H9 (cell line): ENCODE results near the gene MLLT3. TPM values are rescaled to one million over a fixed set of nuclear protein-coding genes. Genes with fewer than 3 reads are reported as not detected.

Experiments
- DNase-seq: peaks from one replicate; pipeline ENCODE4 v3.0.0-alpha.2; 2017
- H2AFZ ChIP-seq: one replicate; pipeline ENCODE4 v1.6.1; 2013; ENCODE audit warnings: mild to moderate bottlenecking, low read length, control low read depth, moderate library complexity
- H2AK5ac ChIP-seq: 2 replicates; pipeline ENCODE4 v1.6.1; 2013; ENCODE audit warnings: low read length, control low read depth, mixed read lengths; ENCODE audit not compliant: insufficient read length
- H2BK120ac ChIP-seq: one replicate; pipeline ENCODE4 v1.6.1; 2013; ENCODE audit warnings: low read depth, mild to moderate bottlenecking, low read length, control low read depth, inconsistent platforms; ENCODE audit not compliant: poor library complexity, severe bottlenecking
- H2BK12ac ChIP-seq: 2 replicates; pipeline ENCODE4 v1.6.1; 2013; ENCODE audit warnings: low read length, control low read depth, mixed read lengths, low read depth; ENCODE audit not compliant: insufficient read length
- H2BK15ac ChIP-seq: 2 replicates; pipeline ENCODE4 v1.6.1; 2013; ENCODE audit warnings: low read depth, low read length, control low read depth
- H2BK20ac ChIP-seq: one replicate; pipeline ENCODE4 v1.6.1; 2013; ENCODE audit warnings: low read depth, mild to moderate bottlenecking, low read length, control low read depth, inconsistent platforms; ENCODE audit not compliant: poor library complexity, severe bottlenecking
- H2BK5ac ChIP-seq: 2 replicates; pipeline ENCODE4 v1.6.1; 2013; ENCODE audit warnings: low read length, control low read depth, mixed read lengths; ENCODE audit not compliant: insufficient read length
- H3K14ac ChIP-seq: 2 replicates; pipeline ENCODE4 v1.6.1; 2013; ENCODE audit warnings: low read length, control low read depth; ENCODE audit not compliant: insufficient read depth
- H3K18ac ChIP-seq: 2 replicates; pipeline ENCODE4 v1.6.1; 2013; ENCODE audit warnings: low read depth, mild to moderate bottlenecking, mixed read lengths, low read length, control low read depth; ENCODE audit not compliant: insufficient read length
- H3K23ac ChIP-seq: 2 replicates; pipeline ENCODE4 v1.6.1; 2013; ENCODE audit warnings: low read length, control low read depth, mixed read lengths, low read depth; ENCODE audit not compliant: insufficient read length
- H3K23me2 ChIP-seq: 2 replicates; pipeline ENCODE4 v1.6.1; 2013; ENCODE audit warnings: low read depth, mild to moderate bottlenecking, mixed read lengths, low read length, control low read depth; ENCODE audit not compliant: insufficient read length, poor library complexity, severe bottlenecking
- H3K27ac ChIP-seq: 2 replicates; pipeline ENCODE4 v1.5.1; 2013; ENCODE audit warnings: low read length, control low read depth, mixed read lengths, low read depth; ENCODE audit not compliant: insufficient read length
- H3K27me3 ChIP-seq: 2 replicates; pipeline ENCODE4 v1.6.1; 2013; ENCODE audit warnings: low read length, control low read depth, inconsistent platforms; ENCODE audit not compliant: insufficient read depth
- H3K4ac ChIP-seq: 2 replicates; pipeline ENCODE4 v1.6.1; 2013; ENCODE audit warnings: low read depth, mild to moderate bottlenecking, control low read depth, inconsistent platforms, low read length, moderate library complexity
- H3K4me1 ChIP-seq: 2 replicates; pipeline ENCODE4 v1.6.1; 2013; ENCODE audit warnings: low read length, control low read depth, inconsistent platforms; ENCODE audit not compliant: insufficient read depth
- H3K4me2 ChIP-seq: 2 replicates; pipeline ENCODE4 v1.6.1; 2013; ENCODE audit warnings: low read length, control low read depth, mixed read lengths; ENCODE audit not compliant: insufficient read length, insufficient read depth
- H3K56ac ChIP-seq: 2 replicates; pipeline ENCODE4 v1.6.1; 2013; ENCODE audit warnings: low read depth, mild to moderate bottlenecking, mixed read lengths, low read length, control low read depth; ENCODE audit not compliant: insufficient read length
- H3K79me1 ChIP-seq: 2 replicates; pipeline ENCODE4 v1.6.1; 2013; ENCODE audit warnings: low read depth, mild to moderate bottlenecking, moderate library complexity, low read length, control low read depth, inconsistent platforms; ENCODE audit not compliant: insufficient read depth, poor library complexity, severe bottlenecking
- H3K79me2 ChIP-seq: 2 replicates; pipeline ENCODE4 v1.6.1; 2013; ENCODE audit warnings: low read length, control low read depth, inconsistent platforms; ENCODE audit not compliant: insufficient read depth
- H3K9ac ChIP-seq: 2 replicates; pipeline ENCODE4 v1.6.1; 2013; ENCODE audit warnings: low read length, control low read depth, mixed read lengths; ENCODE audit not compliant: insufficient read length; ENCODE audit errors: extremely low read depth
- H3K9me3 ChIP-seq: one replicate; pipeline ENCODE4 v1.6.1; 2013; ENCODE audit warnings: low read depth, low read length, inconsistent platforms; ENCODE audit not compliant: control insufficient read depth
- H3T11ph ChIP-seq: one replicate; pipeline ENCODE4 v1.6.1; 2013; ENCODE audit warnings: mild to moderate bottlenecking, low read length, control low read depth, inconsistent platforms
- H4K20me1 ChIP-seq: one replicate; pipeline ENCODE4 v1.6.1; 2013; ENCODE audit not compliant: control insufficient read depth, insufficient read length, insufficient read depth
- H4K5ac ChIP-seq: 2 replicates; pipeline ENCODE4 v1.6.1; 2013; ENCODE audit warnings: low read depth, mild to moderate bottlenecking, mixed read lengths, low read length, control low read depth; ENCODE audit not compliant: insufficient read length
- H4K8ac ChIP-seq: replicated peaks from 2 replicates; pipeline ENCODE4 v1.6.1; 2013; ENCODE audit warnings: low read length, control low read depth, mixed read lengths, low read depth; ENCODE audit not compliant: insufficient read length
- H4K91ac ChIP-seq: 2 replicates; pipeline ENCODE4 v1.6.1; 2013; ENCODE audit warnings: low read depth, mild to moderate bottlenecking, moderate library complexity, mixed read lengths, low read length, control low read depth; ENCODE audit not compliant: insufficient read length
- H3K27ac Mint-ChIP-seq, 3 experiments: 2 replicates in 2 of 3; 3 replicates in 1 of 3; pipeline ENCODE4 v1.8.0; 2020 to 2021; ENCODE audit warnings: mixed read lengths in 3 of 3, mild to moderate bottlenecking in 1 of 3, moderate library complexity in 1 of 3
- H3K27me3 Mint-ChIP-seq: 2 replicates; pipeline ENCODE4 v1.8.0; 2021; ENCODE audit warnings: low read depth, mild to moderate bottlenecking, moderate library complexity, mixed read lengths
- H3K36me3 Mint-ChIP-seq, 3 experiments: 2 replicates in 2 of 3; 3 replicates in 1 of 3; pipeline ENCODE4 v1.8.0; 2020 to 2021; ENCODE audit warnings: low read depth in 3 of 3, mixed read lengths in 3 of 3; ENCODE audit not compliant: insufficient read depth in 1 of 3
- H3K4me1 Mint-ChIP-seq, 2 experiments: 2 replicates each; pipeline ENCODE4 v1.8.0; 2020; ENCODE audit warnings: mixed read lengths in 2 of 2
- H3K4me3 Mint-ChIP-seq, 2 experiments: 2 replicates in 1 of 2; 3 replicates in 1 of 2; pipeline ENCODE4 v1.8.0; 2020 to 2021; ENCODE audit warnings: mild to moderate bottlenecking in 2 of 2, mixed read lengths in 2 of 2, moderate library complexity in 1 of 2
- H3K9me3 Mint-ChIP-seq, 2 experiments: 2 replicates in 1 of 2; 3 replicates in 1 of 2; pipeline ENCODE4 v1.8.0; 2020; ENCODE audit warnings: mild to moderate bottlenecking in 2 of 2, mixed read lengths in 2 of 2, moderate library complexity in 1 of 2
- WGBS: extraction: QIAGEN DNeasy Blood & Tissue Kit; methylation state at CpG from one replicate; pipeline ENCODE4 v1.1.7; 2013; ENCODE audit warnings: missing lambda C conversion rate, low lambda C conversion rate, mixed read lengths; ENCODE audit not compliant: insufficient read length; ENCODE audit errors: extremely low coverage; 5-methylcytosine and 5-hydroxymethylcytosine counted together
- total RNA-seq: library from RNA; stranded (reverse); gene quantifications from 2 replicates; pipeline ENCODE4 v1.2.1, GENCODE V29; 2021
- TF ChIP-seq, protein P1 (sequence below): fragments of 200-600 bp; sonication (generic); conservative IDR thresholded peaks from 3 replicates; pipeline ENCODE4 v1.8.0; 2021; ENCODE audit warnings: antibody characterized with exemption, mild to moderate bottlenecking

MLLT3 gene
- total RNA-seq, 1 experiment from 2014 or later, result 3.9 TPM

GRCh38 chr9:20488691-20489090 lies 133.6 kb downstream of the MLLT3 start:
- Histone ChIP-seq H3K23ac (no peak overlapping the region), H2BK5ac (no peak overlapping the region), H2BK12ac (no peak overlapping the region), H4K20me1 (no peaks in the 10 kb centered on the region), H3K4ac (no peak overlapping the region), H3K9me3 (no peaks in the 10 kb centered on the region), H3K4me1 (no peaks in the 10 kb centered on the region), H3K14ac (no peak overlapping the region), H2BK20ac (no peak overlapping the region), H3K23me2 (no peaks in the 10 kb centered on the region), H3K9ac (no peak overlapping the region), H4K5ac (no peak overlapping the region), H3K27me3 (no peaks in the 10 kb centered on the region), H2BK120ac (no peak overlapping the region), H3K79me2 (no peaks in the 10 kb centered on the region), H3K56ac (no peak overlapping the region), H3K27ac (no peak overlapping the region), H3K4me2 (no peak overlapping the region), H3K18ac (no peak overlapping the region), H2AK5ac (no peak overlapping the region), H2AFZ (no peak overlapping the region), H3T11ph (no peak overlapping the region), H2BK15ac (no peak overlapping the region), H4K91ac (no peak overlapping the region), H3K79me1 (no peaks in the 10 kb centered on the region), H4K8ac (no peak overlapping the region)
- WGBS, result no CpG with 5 or more reads among the region's 1 CpG
- DNase-seq, result no peak
- no peaks in the 10 kb centered on the region for H3K36me3 Mint-ChIP-seq
- no peaks in the 10 kb centered on the region for H3K27me3 Mint-ChIP-seq
- TF ChIP-seq, protein P1, sequence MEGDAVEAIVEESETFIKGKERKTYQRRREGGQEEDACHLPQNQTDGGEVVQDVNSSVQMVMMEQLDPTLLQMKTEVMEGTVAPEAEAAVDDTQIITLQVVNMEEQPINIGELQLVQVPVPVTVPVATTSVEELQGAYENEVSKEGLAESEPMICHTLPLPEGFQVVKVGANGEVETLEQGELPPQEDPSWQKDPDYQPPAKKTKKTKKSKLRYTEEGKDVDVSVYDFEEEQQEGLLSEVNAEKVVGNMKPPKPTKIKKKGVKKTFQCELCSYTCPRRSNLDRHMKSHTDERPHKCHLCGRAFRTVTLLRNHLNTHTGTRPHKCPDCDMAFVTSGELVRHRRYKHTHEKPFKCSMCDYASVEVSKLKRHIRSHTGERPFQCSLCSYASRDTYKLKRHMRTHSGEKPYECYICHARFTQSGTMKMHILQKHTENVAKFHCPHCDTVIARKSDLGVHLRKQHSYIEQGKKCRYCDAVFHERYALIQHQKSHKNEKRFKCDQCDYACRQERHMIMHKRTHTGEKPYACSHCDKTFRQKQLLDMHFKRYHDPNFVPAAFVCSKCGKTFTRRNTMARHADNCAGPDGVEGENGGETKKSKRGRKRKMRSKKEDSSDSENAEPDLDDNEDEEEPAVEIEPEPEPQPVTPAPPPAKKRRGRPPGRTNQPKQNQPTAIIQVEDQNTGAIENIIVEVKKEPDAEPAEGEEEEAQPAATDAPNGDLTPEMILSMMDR, result no peak
- H3K4me1 Mint-ChIP-seq, result peaks cover 0 to 7% of the 10 kb centered on the region in 2 experiments; a peak in 2 of 4 replicates
- no peak overlapping the region for H3K27ac Mint-ChIP-seq
- H3K9me3 Mint-ChIP-seq, result no peaks in the 10 kb centered on the region
- H3K4me3 Mint-ChIP-seq, result no peak overlapping the region
